Measurements from ENCODE around the gene NDRG3. TPM values are rescaled to one million over a fixed set of nuclear protein-coding genes. Genes with fewer than 3 reads are reported as not detected.

Gene NDRG3
- total RNA-seq, 1 donor: 30.7 TPM

GRCh38 chr20:36736451-36737182, 9.3 kb downstream of the NDRG3 start:
- no peak for DNase-seq (ENCODE audit: low read depth)
- no peak overlapping the region for H3K4me3 ChIP-seq (ENCODE audit: low read depth, low read length)
- no peak for TF ChIP-seq CTCF (IDR thresholded peaks at IDR 0.05; ENCODE audit: insufficient read depth, low read depth, low read length)

DNA sequence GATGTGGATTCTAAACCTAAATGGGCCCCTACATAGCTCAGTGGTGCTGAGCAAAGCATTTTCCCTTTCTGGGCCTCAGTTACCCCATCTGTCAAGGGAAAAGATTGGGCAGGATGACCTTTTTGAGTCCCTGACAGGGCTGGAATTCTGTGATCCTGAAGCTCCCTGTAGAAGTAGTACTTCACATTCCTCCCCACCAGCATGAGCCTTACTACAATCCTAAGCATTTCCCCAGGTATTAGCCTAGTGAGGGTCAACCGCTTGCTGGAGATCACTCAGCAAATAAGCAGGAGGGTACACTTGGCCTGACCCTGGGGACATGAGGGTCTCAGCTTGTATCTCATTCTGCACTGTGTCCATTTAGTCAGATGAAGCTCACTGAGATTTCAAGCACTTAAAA, 13.4 kb downstream of the NDRG3 start:
- no peak overlapping the region for H3K4me3 ChIP-seq (ENCODE audit: low read depth, low read length)
- DNase-seq (ENCODE audit: low read depth): no peak
- TF ChIP-seq CTCF (IDR thresholded peaks at IDR 0.05; ENCODE audit: insufficient read depth, low read depth, low read length): no peak

DNA sequence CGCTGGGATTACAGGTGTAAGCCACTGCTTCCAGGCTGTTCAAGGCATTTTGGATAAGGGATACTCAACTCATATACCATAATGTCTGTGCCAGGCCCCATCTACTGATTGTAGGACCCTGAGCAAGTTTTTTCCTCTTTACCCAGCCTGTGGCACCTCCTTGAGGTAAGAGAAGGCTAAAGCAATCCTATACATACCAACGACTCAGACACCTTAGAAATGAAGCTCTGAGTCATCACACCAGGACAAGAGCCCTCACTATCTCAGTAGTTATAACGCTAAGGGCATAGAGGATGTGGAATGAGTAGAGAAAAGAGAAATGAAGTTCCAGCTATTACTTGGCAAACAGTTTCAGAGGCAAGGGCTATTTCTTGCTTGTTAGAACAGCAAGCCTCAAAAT, 16.9 kb downstream of the NDRG3 start:
- no peak overlapping the region for H3K4me3 ChIP-seq (ENCODE audit: low read depth, low read length)
- no peak for DNase-seq (ENCODE audit: low read depth)
- TF ChIP-seq CTCF (IDR thresholded peaks at IDR 0.05; ENCODE audit: insufficient read depth, low read depth, low read length): no peak

DNA sequence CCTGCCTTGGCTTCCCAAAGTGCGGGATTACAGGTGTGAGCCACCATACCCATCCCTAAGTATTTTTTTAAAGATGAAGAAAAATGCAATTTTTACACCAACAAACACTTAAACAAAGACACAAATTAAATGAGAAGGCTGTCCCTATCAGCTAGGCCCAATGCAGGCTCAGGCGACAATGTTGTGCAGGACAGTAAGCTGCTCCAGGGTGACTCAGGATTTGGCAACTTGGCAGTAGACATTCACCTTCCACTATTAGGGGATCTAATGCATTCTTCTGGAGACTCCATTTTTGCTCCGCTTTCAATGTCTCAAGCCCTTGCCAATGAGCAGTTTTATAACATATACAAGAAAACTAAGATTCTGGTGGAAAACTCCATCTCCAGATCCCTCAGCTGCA, 19.7 kb downstream of the NDRG3 start:
- no peak for TF ChIP-seq CTCF (IDR thresholded peaks at IDR 0.05; ENCODE audit: insufficient read depth, low read depth, low read length)
- H3K4me3 ChIP-seq (ENCODE audit: low read depth, low read length): no peak overlapping the region
- no peak for DNase-seq (ENCODE audit: low read depth)

DNA sequence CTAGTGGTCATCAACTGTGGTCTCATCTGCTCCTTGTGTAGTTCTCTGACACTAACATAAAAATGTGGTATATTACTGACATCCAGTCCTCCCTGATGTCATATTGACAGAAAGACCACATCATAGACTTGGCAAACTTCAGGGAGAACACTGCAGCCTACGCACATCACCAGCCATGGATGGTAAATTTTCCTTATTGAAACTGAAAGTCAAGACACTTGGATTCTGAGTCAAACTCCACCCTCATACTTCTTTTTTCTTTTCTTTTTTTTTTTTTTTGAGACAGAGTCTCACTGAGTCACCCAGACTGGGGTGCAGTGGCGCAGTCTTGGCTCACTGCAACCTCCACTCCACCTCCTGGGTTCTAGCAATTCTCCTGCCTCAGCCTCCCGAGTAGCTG, 25.4 kb downstream of the NDRG3 start:
- H3K4me3 ChIP-seq (ENCODE audit: low read depth, low read length): no peak overlapping the region
- TF ChIP-seq CTCF (IDR thresholded peaks at IDR 0.05; ENCODE audit: insufficient read depth, low read depth, low read length): no peak
- peak; percentile 20 for DNase-seq (ENCODE audit: low read depth)

DNA sequence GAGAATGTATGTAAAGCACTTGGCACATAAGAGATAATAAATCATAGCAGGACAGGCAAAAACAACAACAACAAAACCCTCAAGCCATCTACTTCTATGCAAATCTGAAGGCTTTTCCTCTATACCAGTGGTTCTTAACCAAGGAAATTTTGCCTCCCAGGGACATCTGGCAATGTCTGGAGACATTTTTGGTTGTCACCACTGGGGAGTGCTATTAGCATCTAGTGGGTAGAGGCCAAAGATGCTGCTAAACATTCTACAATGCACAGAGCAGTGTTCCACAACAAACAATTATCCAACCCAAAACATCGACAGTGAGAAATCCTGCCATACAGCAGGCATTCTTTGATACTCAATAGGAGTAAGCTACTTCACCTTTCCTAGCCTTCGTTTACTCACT, 28.2 kb downstream of the NDRG3 start:
- H3K4me3 ChIP-seq (ENCODE audit: low read depth, low read length): no peak overlapping the region
- TF ChIP-seq CTCF (IDR thresholded peaks at IDR 0.05; ENCODE audit: insufficient read depth, low read depth, low read length): peak; percentile 44
- peak; percentile 25 for DNase-seq (ENCODE audit: low read depth)

GRCh38 chr20:36717021-36717420, 28.9 kb downstream of the NDRG3 start:
- H3K4me3 ChIP-seq (ENCODE audit: low read depth, low read length): no peak overlapping the region
- no peak for DNase-seq (ENCODE audit: low read depth)
- no peak for TF ChIP-seq CTCF (IDR thresholded peaks at IDR 0.05; ENCODE audit: insufficient read depth, low read depth, low read length)

Measured in fibroblast of villous mesenchyme (primary cell).